ENCODE measurements around the gene PSMD5.

DNA sequence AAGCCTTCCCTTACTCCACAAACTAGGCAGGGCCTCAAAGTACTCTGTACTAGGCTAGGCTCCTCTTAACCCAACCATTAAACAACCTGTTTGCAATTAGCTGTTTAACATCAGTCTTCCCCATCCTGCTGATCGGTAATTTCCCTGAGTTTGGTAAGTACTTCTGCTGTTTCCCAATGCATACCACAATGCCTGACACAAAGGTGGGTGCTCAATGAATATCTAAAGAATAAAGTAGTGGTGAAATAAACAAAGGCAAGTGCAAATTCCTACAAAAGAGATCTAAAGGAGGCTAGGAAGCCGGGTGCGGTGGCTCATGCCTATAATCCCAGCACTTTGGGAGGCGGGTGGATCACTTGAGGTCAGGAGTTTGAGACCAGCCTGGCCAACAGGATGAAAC is 74.5 kb downstream of the PSMD5 start:
- TF ChIP-seq SUZ12 (IDR thresholded peaks at IDR 0.05; ENCODE audit: unreplicated experiment) = no peak
- no peak for TF ChIP-seq SREBF1 (IDR thresholded peaks at IDR 0.05; ENCODE audit: low read length)
- no peak for TF ChIP-seq EZH2 (IDR thresholded peaks at IDR 0.05; ENCODE audit: borderline replicate concordance, control insufficient read depth, low read depth, low read length)
- TF ChIP-seq SRF (IDR thresholded peaks at IDR 0.05; ENCODE audit: low read depth in 2 of 2, low read length in 2 of 2) = no peak
- TF ChIP-seq, protein P1, sequence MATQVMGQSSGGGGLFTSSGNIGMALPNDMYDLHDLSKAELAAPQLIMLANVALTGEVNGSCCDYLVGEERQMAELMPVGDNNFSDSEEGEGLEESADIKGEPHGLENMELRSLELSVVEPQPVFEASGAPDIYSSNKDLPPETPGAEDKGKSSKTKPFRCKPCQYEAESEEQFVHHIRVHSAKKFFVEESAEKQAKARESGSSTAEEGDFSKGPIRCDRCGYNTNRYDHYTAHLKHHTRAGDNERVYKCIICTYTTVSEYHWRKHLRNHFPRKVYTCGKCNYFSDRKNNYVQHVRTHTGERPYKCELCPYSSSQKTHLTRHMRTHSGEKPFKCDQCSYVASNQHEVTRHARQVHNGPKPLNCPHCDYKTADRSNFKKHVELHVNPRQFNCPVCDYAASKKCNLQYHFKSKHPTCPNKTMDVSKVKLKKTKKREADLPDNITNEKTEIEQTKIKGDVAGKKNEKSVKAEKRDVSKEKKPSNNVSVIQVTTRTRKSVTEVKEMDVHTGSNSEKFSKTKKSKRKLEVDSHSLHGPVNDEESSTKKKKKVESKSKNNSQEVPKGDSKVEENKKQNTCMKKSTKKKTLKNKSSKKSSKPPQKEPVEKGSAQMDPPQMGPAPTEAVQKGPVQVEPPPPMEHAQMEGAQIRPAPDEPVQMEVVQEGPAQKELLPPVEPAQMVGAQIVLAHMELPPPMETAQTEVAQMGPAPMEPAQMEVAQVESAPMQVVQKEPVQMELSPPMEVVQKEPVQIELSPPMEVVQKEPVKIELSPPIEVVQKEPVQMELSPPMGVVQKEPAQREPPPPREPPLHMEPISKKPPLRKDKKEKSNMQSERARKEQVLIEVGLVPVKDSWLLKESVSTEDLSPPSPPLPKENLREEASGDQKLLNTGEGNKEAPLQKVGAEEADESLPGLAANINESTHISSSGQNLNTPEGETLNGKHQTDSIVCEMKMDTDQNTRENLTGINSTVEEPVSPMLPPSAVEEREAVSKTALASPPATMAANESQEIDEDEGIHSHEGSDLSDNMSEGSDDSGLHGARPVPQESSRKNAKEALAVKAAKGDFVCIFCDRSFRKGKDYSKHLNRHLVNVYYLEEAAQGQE (IDR thresholded peaks at IDR 0.05; ENCODE audit: low read depth, low read length) = no peak
- TF ChIP-seq, protein P2, sequence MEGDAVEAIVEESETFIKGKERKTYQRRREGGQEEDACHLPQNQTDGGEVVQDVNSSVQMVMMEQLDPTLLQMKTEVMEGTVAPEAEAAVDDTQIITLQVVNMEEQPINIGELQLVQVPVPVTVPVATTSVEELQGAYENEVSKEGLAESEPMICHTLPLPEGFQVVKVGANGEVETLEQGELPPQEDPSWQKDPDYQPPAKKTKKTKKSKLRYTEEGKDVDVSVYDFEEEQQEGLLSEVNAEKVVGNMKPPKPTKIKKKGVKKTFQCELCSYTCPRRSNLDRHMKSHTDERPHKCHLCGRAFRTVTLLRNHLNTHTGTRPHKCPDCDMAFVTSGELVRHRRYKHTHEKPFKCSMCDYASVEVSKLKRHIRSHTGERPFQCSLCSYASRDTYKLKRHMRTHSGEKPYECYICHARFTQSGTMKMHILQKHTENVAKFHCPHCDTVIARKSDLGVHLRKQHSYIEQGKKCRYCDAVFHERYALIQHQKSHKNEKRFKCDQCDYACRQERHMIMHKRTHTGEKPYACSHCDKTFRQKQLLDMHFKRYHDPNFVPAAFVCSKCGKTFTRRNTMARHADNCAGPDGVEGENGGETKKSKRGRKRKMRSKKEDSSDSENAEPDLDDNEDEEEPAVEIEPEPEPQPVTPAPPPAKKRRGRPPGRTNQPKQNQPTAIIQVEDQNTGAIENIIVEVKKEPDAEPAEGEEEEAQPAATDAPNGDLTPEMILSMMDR (IDR thresholded peaks at IDR 0.05 in 2 of 3, conservative IDR thresholded peaks at IDR 0.05 in 1 of 3; ENCODE audit: control insufficient read depth in 2 of 3, extremely low read depth in 1 of 3, insufficient read depth in 1 of 3, low read depth in 3 of 3, low read length in 3 of 3) = no peak

Data from GM12878 (cell line).